Astrocyte (in vitro differentiated cells and primary cell): ENCODE results near the gene CACNG1.

Source experiments
- CTCF ChIP-seq: IDR thresholded peaks from 2 replicates; pipeline ENCODE4 v1.5.1; 2011; ENCODE audit warnings: low read depth, mild to moderate bottlenecking, inconsistent platforms, low read length, moderate library complexity; ENCODE audit not compliant: insufficient read depth
- EZH2 ChIP-seq: IDR thresholded peaks from 2 replicates; pipeline ENCODE4 v1.6.1; 2012; ENCODE audit warnings: mild to moderate bottlenecking, low read length, inconsistent platforms; ENCODE audit not compliant: insufficient read depth

DNA sequence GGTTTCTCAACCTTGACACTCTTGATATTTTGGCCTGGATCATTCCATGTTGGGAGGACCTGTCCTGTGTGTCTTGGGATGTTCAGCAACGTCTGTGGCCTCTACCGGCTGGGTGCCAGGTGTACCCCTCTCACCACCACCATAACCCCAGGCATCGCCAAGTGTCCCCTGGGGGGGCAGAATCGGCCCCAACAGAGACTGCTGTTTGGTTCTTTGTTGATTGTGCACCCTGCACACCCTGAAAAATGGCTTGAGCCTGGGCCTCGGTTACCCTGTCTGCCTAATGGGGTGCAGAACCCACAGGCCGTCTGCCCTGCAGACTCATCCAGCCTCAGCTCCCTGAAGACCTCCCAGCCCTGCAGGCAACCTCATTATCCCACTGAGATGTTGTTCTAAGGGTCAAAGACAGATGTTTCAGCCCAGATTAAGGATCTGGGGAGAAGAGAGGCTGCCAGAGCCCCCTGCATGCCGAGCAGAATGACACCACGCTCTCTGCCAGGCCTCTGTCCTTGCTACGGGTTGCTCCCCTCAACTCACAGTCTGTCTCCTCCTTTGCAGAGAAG is 9.2 kb downstream of the CACNG1 start:
- TF ChIP-seq CTCF: no peak
- no peak for TF ChIP-seq EZH2
